GM19240 (cell line): ENCODE data around the gene ADAM22.

ENCODE experiments used
- DNase-seq: peaks from one replicate; pipeline ENCODE4 v3.0.0; 2011; ENCODE audit warnings: low spot score; ENCODE audit not compliant: insufficient read length

Gene ADAM22

DNA sequence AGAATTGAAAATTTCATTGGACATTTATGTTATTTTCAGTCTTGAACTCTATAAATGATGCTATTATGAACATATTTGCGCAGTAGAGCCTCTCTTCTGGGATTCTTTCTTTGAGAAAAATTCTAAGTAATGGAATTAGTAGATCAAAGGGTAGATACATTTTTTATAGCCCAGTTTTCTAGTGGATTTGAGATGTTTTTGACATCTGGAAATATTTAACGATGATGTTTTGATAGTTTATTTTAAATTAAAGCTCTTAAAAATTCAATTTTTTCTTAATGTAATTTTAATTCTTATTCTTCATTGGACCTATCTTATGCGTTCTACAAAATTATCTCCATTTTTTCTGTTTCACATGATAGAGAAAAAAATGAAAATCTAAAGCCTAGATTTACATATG, 103.0 kb downstream of the ADAM22 start:
- DNase-seq = no peak

DNA sequence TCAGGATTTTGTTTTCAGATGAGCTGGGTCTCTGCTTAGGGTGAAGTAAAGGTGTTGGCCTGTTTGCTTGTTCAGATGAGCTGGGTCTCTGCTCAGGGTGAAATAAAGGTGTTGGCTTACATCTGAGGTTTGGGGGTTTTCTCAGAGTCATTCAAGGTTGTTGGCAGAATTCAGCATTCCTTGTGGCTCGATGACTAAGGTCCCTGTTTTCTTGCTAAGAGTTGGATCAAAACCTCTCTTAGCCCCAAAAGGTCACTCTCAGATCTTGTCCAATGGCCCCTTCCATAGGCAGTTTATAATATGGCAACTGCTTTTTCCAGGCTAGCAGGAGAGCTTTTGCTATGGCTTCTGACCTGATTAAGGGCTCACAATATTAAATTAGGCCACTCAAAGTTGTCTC, 106.6 kb downstream of the ADAM22 start:
- DNase-seq = no peak

DNA sequence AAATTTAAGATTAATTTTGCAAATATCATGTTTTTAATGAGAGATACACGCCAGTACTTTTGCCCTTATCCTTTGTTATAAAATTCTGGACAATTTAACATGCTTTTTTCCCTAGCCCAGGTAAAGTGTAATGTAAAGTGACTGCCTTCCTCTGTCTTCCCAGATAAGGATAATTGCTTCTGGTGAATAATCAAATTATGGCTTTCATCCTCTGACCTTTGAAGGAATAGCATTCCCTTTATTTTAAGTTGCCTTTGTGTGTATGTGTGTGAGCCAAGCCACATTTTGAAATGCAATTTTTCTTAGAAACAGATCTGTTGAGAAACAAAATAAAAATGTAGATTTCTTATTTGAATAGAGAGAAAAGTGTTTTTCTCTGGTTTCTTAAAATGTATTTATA, 107.5 kb downstream of the ADAM22 start:
- no peak for DNase-seq

DNA sequence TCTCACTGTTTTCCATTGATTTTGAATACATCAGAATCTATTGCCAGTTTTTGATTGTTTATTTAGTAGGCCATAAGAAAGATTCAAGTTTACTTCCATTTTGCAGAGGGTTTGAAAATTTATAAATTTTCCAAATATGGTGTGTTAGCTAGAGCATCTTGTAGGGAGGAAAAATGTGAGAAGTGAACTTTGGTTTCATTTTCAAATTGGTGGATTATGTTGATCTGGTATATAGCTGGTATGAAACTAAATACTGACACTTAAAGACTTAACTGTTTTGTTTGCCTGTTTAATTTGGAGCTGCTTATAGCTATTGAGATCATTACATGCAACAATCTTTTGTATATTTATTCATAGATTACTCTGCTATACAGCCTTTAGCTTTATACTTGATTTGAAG, 108.1 kb downstream of the ADAM22 start:
- no peak for DNase-seq

DNA sequence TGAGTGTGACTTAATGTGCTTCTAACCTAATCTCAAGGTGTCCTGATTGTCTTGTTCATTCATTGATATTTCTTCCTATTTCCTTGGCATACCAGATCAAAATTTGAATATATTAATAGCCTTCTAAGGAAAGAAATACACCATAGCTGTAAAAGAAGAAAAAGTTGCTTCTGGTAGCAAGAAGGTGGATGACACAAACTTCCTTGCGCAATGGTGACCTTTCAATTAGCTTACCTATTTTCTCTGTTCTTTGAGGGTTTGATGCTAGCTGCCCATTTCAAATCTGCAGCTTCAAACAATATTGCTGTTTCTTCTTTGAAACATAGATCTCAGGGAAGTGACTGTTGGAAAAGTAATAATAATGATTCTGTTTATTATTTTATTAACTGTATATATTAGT, 108.8 kb downstream of the ADAM22 start:
- DNase-seq = no peak

DNA sequence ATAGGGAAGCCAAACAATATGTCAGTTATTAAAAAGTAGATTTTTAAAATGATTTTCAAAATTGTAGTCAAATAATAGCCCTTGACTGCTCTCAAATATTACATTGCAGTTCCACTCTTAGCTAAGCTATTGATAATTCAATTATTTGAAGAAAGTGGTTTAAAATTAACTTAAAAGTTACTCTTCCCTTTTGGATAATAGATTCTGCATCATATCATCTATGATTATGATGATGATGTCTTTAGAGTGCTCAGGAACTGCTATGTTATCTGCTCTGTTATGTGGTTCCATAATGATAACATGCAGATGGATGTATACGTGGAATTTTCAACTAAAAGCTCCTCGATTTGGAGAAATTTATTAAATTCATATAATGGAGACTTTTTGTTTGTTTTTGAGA, 110.0 kb downstream of the ADAM22 start:
- no peak for DNase-seq

DNA sequence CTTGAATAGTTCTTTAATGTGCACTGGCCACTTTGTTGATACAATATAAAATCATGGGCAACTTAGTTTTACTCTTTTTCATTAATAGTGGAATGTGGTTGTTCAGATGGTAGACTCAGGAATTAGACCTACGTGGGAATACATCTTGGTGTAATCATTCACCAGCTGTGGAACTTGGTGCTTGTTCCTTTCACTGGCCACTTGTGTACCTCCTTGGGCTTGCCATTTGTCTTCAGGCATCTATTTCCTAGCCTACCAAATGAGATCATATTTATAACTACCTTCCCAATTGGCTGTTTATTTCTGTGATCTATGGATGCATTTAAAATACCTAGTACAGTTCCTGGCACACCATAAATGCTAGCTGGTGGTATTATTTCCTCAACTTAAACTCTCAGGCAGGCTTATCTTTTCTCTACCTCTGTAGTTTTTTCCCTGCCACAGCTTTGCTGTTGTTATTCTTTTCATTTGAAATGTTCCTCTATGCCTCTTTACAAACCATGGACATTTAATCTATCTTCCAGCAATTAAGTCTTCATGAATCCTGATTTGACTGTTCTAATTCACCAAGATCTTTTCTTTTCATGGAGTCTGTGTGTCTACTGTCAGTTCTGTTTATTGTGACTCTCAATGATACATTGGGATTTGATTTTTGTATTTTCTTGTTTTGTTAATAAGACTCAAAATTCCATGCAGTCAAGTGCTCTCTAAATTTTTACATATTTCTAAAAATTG, 113.0 kb downstream of the ADAM22 start:
- DNase-seq = no peak

DNA sequence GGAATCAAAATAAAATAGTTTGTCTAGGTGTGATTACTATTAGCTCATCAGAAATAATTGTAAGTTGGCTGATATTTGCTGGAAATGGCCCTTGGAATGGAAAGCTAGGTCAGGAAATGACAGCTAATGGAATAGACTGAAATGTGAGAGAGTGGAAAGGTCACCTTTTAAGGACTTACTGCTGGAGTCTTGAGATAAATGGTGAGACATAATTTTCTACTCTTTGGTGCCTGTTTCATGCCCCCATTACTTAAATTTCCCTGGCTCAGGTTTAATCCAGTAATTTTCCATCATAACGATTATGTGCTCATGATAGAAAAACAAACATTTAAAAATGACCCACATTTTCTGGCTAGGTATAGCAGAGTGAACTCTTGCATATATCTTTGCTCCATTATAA, 123.6 kb downstream of the ADAM22 start:
- no peak for DNase-seq

DNA sequence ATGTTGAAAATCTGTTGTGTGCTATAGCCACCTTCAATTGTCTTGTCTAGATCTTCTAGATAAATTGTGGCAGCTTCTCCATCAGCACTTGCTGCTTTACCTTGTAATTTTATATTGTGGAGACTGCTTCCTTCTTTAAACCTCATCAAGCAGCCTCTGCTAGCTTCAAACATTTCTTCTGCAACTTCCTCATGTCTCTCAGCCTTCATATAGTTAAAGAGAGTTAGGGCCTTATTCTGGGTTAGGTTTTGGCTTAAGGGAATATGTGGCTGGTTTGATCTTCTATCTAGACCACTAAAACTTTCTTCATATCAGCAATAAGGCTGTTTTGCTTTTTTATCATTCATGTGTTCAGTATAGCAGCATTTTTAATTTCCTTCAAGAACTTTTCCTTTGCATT, 128.2 kb downstream of the ADAM22 start:
- DNase-seq = no peak

DNA sequence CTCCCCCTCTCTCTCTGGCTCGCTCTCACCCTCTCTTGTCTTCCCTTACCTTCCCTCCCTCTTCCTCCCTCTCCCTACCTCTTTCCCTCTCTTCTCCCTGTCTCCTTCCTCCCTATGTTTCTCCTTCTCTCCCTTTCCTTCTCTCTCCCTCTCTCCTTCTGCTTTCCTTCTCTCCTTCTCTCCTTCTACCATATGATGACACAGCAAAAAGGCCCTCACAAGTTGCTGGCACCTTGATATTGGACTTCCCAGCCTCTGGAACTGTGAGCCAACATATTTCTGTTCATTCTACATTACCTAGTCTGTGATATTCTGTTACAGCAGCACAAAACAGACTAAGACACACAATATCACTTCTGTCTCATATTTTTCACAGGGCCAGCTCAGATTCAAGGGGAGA, 135.0 kb downstream of the ADAM22 start:
- no peak for DNase-seq

DNA sequence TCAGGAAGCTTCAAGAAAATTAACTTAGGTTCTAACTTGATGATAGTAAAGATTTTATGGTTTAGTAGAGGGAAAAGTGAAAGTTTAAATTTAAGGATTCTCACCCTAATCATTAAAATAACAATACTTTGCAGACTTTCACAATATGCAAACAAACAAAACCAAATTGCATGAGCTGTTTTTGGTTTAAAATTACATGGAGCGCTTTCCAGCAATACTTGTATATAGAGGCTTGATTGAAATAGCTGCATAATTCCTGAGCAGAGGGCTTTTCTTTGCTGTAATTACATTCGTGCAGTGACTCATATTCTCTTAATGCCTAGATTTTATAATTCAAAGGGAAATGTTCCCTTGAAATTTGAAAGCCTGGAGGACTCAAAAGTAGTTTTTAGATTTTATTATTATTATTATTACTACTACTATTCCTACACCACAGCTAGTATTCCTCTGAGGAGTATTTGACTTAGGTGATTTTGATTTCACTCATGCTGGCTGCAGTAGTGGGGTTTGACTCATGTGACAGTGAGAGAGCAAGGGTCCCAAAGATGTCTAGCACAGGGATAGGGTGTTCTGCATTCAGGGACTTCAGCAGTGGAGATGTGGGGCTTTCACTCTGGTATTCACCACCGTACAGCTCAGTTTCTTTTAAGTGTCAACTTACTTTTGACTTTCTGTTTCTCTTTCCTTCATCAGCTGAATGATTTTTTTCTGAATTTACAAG, 138.1 kb downstream of the ADAM22 start:
- peak; percentile 13 for DNase-seq

DNA sequence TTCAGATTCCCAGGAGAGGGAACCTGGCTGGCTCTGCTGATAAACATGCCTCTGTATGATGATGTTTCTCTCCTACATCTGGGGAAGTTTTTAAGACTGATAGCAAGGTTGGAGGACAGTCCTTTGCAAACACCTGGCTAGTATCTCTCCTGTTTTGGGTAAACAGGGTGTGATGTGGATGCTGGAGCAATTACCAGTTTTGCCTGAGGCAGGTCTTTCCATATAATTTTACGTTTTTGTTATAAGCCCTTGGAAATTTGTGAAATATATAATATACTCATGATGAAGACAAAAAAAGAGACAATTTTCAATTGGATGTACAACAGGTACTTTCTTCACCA, 138.6 kb downstream of the ADAM22 start:
- DNase-seq = no peak

DNA sequence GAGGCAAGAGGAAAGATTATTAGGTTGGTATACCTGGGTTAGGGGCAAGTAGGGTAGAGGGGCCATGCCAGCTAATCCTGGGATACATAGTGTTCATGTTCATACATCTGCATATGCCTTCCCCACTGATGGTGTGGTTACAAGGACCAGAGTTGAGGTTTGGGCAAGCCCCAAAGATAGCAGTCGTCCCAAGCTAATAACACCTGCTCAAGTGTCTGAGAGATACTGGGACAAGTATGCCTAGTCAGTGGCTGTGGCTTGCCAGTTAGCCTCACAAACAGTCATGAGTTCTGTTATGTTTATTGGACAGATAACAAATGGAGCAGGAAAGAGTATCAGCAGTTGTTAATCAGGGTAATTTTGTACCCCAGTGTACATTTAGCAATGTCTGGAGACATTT, 139.6 kb downstream of the ADAM22 start:
- no peak for DNase-seq

DNA sequence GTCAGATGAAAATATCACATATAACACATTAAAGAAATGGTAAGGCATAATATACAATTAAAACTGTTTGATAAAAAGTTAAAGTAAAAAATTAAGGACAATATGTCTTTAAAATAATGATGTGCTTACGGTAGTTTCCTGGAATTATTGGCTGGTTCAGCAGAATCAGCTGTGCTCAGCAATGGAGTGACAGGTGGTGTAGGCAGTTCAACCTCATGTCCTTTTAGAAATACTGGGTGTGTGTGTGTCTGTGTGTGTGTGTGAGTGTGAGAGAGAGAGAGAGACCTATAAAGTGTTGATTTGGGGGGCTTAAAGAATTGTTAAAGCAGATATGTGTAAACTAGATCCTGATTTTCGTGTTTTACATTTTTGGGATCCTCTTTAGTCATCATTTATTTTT, 141.2 kb downstream of the ADAM22 start:
- DNase-seq = no peak

DNA sequence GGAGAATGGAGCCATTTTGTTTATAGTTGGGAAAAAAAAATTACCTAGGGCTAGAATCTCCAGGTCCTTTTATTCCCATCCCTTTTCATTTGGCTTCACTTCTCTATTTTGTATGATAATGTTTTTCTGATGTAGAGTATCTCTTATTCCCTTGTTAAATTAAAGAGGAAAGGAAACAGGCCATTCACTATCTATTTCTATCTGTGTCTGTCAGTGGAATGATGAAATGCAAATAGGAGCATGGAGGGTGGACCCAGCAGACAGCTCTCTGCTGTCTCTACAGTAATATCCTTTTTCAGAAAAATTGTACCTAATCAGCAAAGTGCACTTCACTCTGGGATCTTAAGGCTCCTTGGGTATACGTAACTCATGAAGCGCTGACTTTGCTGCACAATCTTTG, 149.8 kb downstream of the ADAM22 start:
- no peak for DNase-seq

DNA sequence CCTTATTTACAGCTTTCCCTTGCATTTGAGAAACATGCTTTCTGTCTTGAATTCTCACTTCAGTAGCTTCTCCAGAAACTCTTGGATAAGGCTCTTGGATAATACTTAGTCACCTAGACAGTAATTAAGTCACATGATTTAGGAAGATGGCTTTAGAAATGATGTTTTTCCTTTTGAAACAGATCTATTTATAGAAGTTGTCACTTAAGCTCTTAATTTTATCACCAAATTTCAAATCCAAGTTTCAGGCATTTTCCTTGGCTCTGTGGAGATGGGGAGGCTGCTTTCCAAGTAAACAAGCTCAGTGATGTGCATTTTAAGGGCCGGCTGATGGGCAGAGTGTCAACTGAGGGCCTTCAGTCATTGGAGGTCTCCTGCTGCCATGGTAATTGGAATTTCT, 155.5 kb downstream of the ADAM22 start:
- no peak for DNase-seq

DNA sequence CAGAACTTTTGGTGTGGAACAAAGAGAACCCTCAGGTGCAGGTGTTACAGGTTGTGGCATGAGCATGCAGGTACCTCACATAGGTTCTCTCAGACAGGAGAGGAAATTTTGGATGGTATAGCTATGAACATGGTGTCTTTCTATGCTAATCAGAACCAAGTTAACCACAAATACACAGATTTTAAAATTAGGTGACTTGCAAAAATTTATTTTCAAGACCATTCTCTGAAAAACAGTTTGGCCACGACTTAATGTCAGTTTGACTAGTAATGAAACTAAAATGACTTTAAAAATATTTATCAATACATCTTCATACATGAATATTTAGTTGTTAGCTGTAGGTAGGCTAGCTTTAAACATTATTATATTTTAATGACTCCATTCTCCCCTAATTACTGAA, 156.2 kb downstream of the ADAM22 start:
- DNase-seq = no peak

DNA sequence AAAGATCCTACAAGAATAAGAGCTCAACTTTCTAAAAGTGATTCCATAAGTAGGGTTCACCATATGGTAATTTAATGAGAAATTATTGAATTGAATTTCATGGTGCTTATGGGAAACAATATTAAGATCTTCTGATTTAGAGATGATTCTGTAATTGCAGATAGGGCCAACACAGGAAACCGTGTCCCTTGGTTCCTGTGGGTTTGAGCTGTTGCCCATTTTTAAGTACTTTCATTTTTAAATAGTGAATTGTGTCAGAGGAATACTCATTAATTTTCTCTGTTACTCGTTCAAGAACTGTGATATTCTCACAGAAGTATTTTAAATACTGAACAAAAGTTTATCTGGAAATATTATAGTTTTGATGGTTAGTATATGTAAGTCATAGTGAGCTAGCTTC, 156.6 kb downstream of the ADAM22 start:
- DNase-seq = no peak

DNA sequence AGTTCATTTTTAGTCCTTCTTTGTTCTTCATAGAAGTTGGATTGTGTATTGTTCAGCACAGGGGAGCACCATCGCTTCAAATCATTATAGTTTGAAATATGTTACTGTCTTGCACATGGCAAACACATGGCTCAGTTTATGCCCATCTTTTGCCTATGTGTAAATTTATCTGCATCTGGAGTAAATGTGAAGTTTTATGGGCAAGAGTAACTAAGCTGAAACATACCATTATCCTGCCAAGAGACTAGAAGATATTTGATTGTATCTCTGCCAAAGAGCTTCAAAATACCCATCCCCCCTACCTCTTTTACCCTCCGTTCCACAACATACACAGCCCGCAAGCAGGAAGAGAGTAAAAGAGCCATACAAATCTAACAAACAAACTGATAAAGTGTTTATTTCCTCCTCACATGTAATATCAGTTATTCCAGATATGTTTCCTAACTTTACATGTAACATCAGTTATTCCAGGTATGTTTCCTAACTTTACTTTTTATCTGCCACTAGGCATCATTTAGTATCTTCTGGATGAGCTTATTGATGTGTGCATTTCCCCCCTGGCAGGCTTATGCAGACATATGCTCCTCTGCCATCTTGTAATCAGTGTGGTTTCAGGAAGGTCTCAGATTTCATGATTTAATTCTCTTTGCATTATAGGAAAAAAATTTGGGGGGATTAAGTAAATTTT, 158.1 kb downstream of the ADAM22 start:
- DNase-seq = no peak

DNA sequence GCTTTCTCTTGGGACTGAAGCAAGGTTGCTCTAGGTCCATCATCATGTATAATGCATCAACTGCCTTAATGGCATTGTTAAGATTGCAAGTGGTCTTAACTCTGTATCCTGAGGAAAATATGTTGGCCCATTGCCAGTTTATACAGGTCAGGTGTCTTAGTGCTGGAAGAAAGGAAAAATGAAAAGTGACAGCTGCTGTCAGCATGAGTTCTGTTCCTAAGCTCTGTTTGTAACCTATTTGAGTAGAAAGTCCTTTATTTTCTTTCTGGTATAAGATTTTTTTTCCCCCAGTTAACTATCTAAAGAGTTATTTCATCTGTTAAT, 158.6 kb downstream of the ADAM22 start:
- no peak for DNase-seq

DNA sequence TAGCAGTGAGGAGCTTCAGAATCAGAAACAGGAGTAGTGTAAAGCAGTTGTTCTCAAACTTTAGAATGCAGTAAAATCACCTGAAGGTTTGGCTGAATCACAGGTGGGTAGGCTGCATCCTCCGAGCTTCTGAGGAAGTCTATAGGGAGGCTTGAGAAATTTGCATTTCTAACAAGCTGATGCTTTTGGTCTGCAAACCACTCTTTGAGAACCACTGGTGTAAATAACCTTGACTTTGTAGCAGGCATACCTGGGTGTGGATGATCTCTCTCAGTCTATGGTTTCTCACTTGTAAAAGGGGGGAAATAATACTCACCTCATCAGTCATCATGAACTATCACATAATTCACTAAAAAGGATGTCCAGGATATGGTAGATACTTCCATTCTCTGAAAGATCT, 167.7 kb downstream of the ADAM22 start:
- no peak for DNase-seq

DNA sequence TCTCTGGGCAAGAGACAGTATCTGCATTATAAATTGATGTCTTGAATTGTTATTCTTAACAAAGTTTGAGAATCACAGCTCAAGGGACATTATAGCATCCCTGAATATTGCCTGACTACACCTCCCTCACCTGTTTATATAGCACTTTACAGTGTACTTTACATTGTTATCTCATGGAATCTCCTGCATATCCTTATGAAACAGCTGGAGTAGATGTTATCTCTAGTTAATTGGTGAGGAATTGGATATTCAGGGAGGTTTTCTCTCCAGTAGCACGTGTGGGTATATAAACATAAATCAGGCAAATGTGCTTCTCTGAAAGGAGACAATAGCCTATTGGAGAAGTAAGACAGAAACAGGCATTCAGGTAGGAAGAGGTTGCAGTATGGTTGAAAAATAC, 168.6 kb downstream of the ADAM22 start:
- no peak for DNase-seq

DNA sequence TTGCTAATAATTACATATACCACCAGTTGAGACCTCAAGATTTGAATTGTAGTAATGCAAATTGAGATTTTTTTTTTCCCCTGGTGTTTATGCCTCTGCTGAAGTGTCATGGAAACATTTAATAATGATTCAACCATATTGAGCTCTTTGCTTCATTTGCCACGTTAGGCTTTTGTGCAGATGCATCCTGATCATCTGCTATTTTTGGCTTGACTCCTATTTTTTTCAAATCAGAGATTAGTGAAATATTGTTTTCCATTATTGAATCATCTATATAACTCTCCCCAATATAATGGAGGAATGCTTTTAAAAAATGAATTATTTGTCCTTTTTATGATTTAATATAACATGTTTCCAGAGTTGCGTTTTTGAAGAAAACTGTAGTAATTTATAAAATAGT, 170.7 kb downstream of the ADAM22 start:
- no peak for DNase-seq
